Measurements from ENCODE around the gene ACP7. TPM values are rescaled to one million over a fixed set of nuclear protein-coding genes. Genes with fewer than 3 reads are reported as not detected.
"Not testable (repeated sequence)": the region's sequence is repeated elsewhere in the genome, so short reads cannot be mapped to it uniquely, and the experiment has no call there.

Gene ACP7
- total RNA-seq, 2 experiments from 2014 or later = not detected

DNA sequence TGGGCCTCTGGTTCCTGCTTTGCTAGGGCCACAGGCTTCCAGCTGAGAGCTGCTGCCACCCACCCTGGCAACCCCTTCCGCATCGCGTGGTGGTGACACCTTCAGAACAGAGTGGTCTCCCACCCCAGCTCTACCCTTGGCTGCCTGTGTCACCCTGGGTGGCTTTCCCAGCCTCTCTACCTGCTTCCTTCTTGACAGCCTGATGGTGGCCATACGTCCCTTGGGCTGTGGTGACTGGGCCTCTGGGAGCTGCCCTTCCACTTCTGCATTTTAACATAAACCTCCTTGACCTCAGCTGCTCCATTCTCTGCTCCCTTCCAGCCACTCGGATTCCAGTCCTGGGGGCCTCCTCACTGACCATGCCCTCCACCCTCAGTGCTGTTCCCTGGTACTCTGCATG is 58.5 kb downstream of the ACP7 start:
- Mint-ChIP-seq H3K36me3 (ENCODE audit: low read depth) (no peaks in the 10 kb centered on the region), H3K27me3 (no peaks in the 10 kb centered on the region), H3K27ac (no peak overlapping the region), H3K4me3 (no peak overlapping the region), H3K4me1 (ENCODE audit: low read depth) (peaks cover 12% of the 10 kb centered on the region), H3K9me3 (no peaks in the 10 kb centered on the region)
- Histone ChIP-seq H3K4me3 (ENCODE audit: low read length) (no peak overlapping the region), H3K4me1 (ENCODE audit: insufficient read depth, low read length) (peaks cover 2% of the 10 kb centered on the region), H3K27me3 (ENCODE audit: control insufficient read depth in 1 of 2, insufficient read depth in 2 of 2, low read length in 2 of 2) (no peaks in the 10 kb centered on the region), H3K27ac (ENCODE audit: low read depth in 1 of 2, low read length in 2 of 2) (no peak overlapping the region), H3K36me3 (ENCODE audit: insufficient read depth, low read length) (no peaks in the 10 kb centered on the region), H3K9me3 (ENCODE audit: control insufficient read depth in 1 of 2, insufficient read depth in 1 of 2, low read length in 2 of 2) (no peaks in the 10 kb centered on the region)
- POLR2A ChIA-PET = no interaction called here
- DNase-seq = no peak
- TF ChIP-seq, protein P1, sequence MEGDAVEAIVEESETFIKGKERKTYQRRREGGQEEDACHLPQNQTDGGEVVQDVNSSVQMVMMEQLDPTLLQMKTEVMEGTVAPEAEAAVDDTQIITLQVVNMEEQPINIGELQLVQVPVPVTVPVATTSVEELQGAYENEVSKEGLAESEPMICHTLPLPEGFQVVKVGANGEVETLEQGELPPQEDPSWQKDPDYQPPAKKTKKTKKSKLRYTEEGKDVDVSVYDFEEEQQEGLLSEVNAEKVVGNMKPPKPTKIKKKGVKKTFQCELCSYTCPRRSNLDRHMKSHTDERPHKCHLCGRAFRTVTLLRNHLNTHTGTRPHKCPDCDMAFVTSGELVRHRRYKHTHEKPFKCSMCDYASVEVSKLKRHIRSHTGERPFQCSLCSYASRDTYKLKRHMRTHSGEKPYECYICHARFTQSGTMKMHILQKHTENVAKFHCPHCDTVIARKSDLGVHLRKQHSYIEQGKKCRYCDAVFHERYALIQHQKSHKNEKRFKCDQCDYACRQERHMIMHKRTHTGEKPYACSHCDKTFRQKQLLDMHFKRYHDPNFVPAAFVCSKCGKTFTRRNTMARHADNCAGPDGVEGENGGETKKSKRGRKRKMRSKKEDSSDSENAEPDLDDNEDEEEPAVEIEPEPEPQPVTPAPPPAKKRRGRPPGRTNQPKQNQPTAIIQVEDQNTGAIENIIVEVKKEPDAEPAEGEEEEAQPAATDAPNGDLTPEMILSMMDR (IDR thresholded peaks at IDR 0.05) = no peak
- CTCF ChIA-PET = no interaction called here
- intact Hi-C loops (cut with DNase I, micrococcal nuclease) = no loop called here
- ATAC-seq (ENCODE audit: poor library complexity) = no peak

DNA sequence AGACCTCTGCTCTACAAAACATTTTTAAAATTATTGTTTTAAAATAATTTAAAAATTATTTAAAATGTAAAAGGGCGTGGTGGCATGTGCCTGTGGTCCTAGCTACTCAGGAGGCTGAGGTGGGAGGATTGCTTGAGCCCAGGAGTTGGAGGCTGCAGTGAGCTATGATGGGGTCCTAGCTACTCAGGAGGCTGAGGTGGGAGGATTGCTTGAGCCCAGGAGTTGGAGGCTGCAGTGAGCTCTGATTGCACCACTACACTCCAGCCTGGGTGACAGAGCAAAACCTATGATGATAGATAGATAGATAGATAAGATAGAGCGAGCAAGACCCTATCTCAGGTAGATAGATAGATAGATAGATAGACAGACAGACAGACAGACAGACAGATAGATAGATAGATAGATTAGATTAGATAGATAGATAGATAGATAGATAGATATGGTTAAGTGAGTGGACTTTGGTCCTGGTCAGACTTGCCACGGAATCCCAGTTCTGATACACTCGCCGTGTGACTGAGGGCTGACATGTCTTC is 59.7 kb downstream of the ACP7 start:
- H3K9me3 Mint-ChIP-seq; H3K4me1 ChIP-seq (ENCODE audit: insufficient read depth, low read length); CTCF ChIA-PET; H3K36me3 ChIP-seq (ENCODE audit: insufficient read depth, low read length); H3K36me3 Mint-ChIP-seq (ENCODE audit: low read depth); H3K27ac ChIP-seq (ENCODE audit: low read depth in 1 of 2, low read length in 2 of 2); DNase-seq; intact Hi-C loops (cut with DNase I, micrococcal nuclease); H3K4me3 Mint-ChIP-seq; POLR2A ChIA-PET; H3K4me3 ChIP-seq (ENCODE audit: low read length); H3K27ac Mint-ChIP-seq; H3K27me3 Mint-ChIP-seq; H3K9me3 ChIP-seq (ENCODE audit: control insufficient read depth in 1 of 2, insufficient read depth in 1 of 2, low read length in 2 of 2); ATAC-seq (ENCODE audit: poor library complexity); H3K27me3 ChIP-seq (ENCODE audit: control insufficient read depth in 1 of 2, insufficient read depth in 2 of 2, low read length in 2 of 2): not testable (repeated sequence)
- H3K4me1 Mint-ChIP-seq (ENCODE audit: low read depth) = peaks cover 12% of the 10 kb centered on the region

DNA sequence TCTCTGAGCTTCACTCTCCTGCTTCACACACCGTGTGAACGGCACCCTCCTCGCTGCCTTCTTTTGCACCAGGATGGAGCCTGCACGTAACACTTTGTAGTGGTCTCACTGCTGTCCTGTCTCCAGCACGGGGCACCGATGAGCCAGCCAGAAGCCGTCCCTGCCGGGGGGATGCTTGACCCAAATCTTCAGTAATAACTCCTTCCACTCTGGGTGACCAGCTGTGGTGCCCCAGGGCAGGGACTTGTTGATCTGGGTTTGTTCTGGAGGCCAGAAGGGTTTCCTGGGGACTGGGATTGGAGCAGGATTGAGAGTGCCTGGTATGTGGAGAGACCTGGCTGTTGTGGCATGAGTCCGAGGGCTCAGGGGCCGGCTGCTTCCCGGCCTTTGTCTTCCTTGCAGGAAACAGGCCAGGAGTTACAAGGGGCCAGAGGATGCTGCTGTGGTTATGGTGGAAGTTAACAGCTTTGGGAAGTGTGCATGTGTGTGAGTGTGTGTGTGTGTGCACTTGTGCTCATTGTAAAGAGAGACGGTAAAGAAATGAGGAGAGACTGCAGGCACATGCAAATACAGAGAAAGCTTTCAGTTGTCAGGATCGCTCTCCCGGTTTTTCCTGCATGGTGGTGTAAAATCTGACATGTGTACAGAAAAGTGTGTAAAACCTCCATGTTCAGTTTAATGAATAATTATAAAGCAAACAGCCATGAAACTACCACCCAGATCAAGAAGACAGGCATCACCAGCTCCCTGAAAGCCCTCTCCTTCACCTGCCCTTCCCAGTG is 60.3 kb downstream of the ACP7 start:
- no peaks in the 10 kb centered on the region for H3K9me3 ChIP-seq (ENCODE audit: control insufficient read depth in 1 of 2, insufficient read depth in 1 of 2, low read length in 2 of 2)
- no peak overlapping the region for H3K27ac ChIP-seq (ENCODE audit: low read depth in 1 of 2, low read length in 2 of 2)
- no peak overlapping the region for H3K4me3 Mint-ChIP-seq
- H3K27ac Mint-ChIP-seq = no peak overlapping the region
- DNase-seq (no peak), ATAC-seq (ENCODE audit: poor library complexity) (no peak)
- H3K4me1 ChIP-seq (ENCODE audit: insufficient read depth, low read length) = peaks cover 2% of the 10 kb centered on the region
- no peaks in the 10 kb centered on the region for H3K27me3 Mint-ChIP-seq
- H3K36me3 Mint-ChIP-seq (ENCODE audit: low read depth) = no peaks in the 10 kb centered on the region
- H3K9me3 Mint-ChIP-seq = no peaks in the 10 kb centered on the region
- H3K4me3 ChIP-seq (ENCODE audit: low read length) = no peak overlapping the region
- intact Hi-C loops (cut with DNase I, micrococcal nuclease) = no loop called here
- TF ChIP-seq, protein P1 (IDR thresholded peaks at IDR 0.05) = no peak
- H3K4me1 Mint-ChIP-seq (ENCODE audit: low read depth) = peaks cover 12% of the 10 kb centered on the region
- H3K27me3 ChIP-seq (ENCODE audit: control insufficient read depth in 1 of 2, insufficient read depth in 2 of 2, low read length in 2 of 2) = no peaks in the 10 kb centered on the region
- no peaks in the 10 kb centered on the region for H3K36me3 ChIP-seq (ENCODE audit: insufficient read depth, low read length)
- CTCF ChIA-PET = interaction anchor here (1.1 kb wide), 1 partner anchor 22 kb away, joined by 3 read pairs; no protein-coding TSS in a partner anchor
- POLR2A ChIA-PET = no interaction called here
